Ovary (tissue), 9 donors: ENCODE results near the gene ADAMTS2. TPM values are rescaled to one million over a fixed set of nuclear protein-coding genes. Genes with fewer than 3 reads are reported as not detected.

Experiments used
- DNase-seq, 5 donors: peaks; one replicate each; pipeline ENCODE4 v3.0.0-alpha.2; 2019 to 2020
- H3K27ac ChIP-seq, 2 donors: fragments of 200-600 bp; one replicate each; pipeline versions ENCODE4 v1.5.1 to v1.8.0; 2019 to 2022
- H3K27me3 ChIP-seq: fragments of 200-600 bp; one replicate; pipeline ENCODE4 v1.8.0; 2022
- H3K36me3 ChIP-seq: fragments of 200-600 bp; sonication (generic); one replicate; pipeline ENCODE4 v1.5.1; 2019
- H3K4me1 ChIP-seq: one replicate; pipeline ENCODE4 v1.8.1; 2013; ENCODE audit warnings: mild to moderate bottlenecking, moderate library complexity; ENCODE audit not compliant: insufficient read depth
- H3K4me3 ChIP-seq: fragments of 200-600 bp; sonication (generic); one replicate; pipeline ENCODE4 v1.5.1; 2017
- H3K9me3 ChIP-seq, 2 donors: fragments of 200-600 bp in 1 of 2; sonication (generic) in 1 of 2; one replicate each; pipeline versions ENCODE4 v1.5.1 to v1.8.1; 2013 to 2019; ENCODE audit warnings: mild to moderate bottlenecking in 1 of 2, moderate library complexity in 1 of 2
- CTCF ChIP-seq, 3 donors: fragments of 450-650 bp in 2 of 3; fragments of 200-600 bp in 1 of 3; IDR thresholded peaks; one replicate each; pipeline versions ENCODE4 v1.5.1 to v1.8.0; 2016 to 2022; ENCODE audit warnings: antibody characterized with exemption in 3 of 3, mild to moderate bottlenecking in 1 of 3
- EP300 ChIP-seq: sonication (generic); formaldehyde crosslinking; IDR thresholded peaks from one replicate; pipeline ENCODE4 v1.6.1; 2017; ENCODE audit warnings: antibody characterized with exemption
- POLR2A ChIP-seq: fragments of 450-650 bp; IDR thresholded peaks from one replicate; pipeline ENCODE4 v1.6.1; 2017; ENCODE audit warnings: antibody characterized with exemption, mild to moderate bottlenecking, moderate library complexity
- WGBS, 3 donors: extraction: QIAGEN DNeasy Blood & Tissue Kit in 1 of 3; methylation state at CpG; one replicate each; pipeline versions ENCODE4 v1.1.5 to v1.1.7; 2013 to 2017; 5-methylcytosine and 5-hydroxymethylcytosine counted together
- intact Hi-C, 4 donors: fragments of 100-400 bp; cut with DNase I; formaldehyde crosslinking; loops; one replicate each; pipeline versions ENCODE4 v1.11.0 to v1.15.1; 2022 to 2023
- polyA plus RNA-seq, 2 donors: library from polyadenylated mRNA; stranded (reverse); fragments of 200-250 nt in 1 of 2; fragments of 350-450 nt in 1 of 2; fragmentation: Illumina TruSeq in 1 of 2; extraction: RNeasy Lipid Tissue Mini Kit (QIAGEN cat#74804) in 1 of 2; gene quantifications; one replicate each; pipeline ENCODE4 v1.2.3, GENCODE V29; 2013 to 2014
- total RNA-seq, 7 donors: library from RNA; depleted of rRNA in 2 of 7; stranded (reverse); fragments of >200 nt in 2 of 7; fragmentation: NEBNext Ultra II Directional in 3 of 7; extraction: Animal tissue kit (Norgen Biotek cat#: 25700) in 3 of 7; gene quantifications; one replicate each; pipeline versions ENCODE4 v1.1.0 to v1.2.4, GENCODE V29; 2016 to 2023
- donor health status: DM: no; HTN: no; CAD: no; lungs with moderate emphysema.
- donor health status: DM: no; HTN: no; CAD: no.
- donor health status: Bipolar disorder and iron deficiency.
- donor health status: DM: yes; HTN: yes; CAD: no.
- donor health status: DM: no; HTN: no; CAD: no.
- donor health status: DM: yes; HTN: yes; CAD: no.

The ADAMTS2 gene
- total and polyA plus RNA-seq, 9 donors: 7.9 to 31.8 (median 11.5) TPM

GRCh38 chr5:179316982-179317381 lies 28.3 kb downstream of the ADAMTS2 start:
- Histone ChIP-seq H3K4me3 (no peak overlapping the region), H3K36me3 (no peaks in the 10 kb centered on the region), H3K4me1 (peaks cover 4% of the 10 kb centered on the region), H3K9me3 (no peaks in the 10 kb centered on the region), H3K27me3 (no peaks in the 10 kb centered on the region), H3K27ac (no peak overlapping the region)
- TF ChIP-seq EP300 (no peak), POLR2A (no peak), CTCF (IDR thresholded peaks at IDR 0.05) (no peak)
- WGBS, 3 donors: 76 to 79% (median 78%) methylated on average over 6 of the region's 6 CpGs
- DNase-seq: peak in 1 of 5 donors; percentile 22
- intact Hi-C loops: no loop called here

GRCh38 chr5:179316111-179316551 lies 29.1 kb downstream of the ADAMTS2 start:
- peak in 2 of 5 donors; percentile 19 to 29 for DNase-seq
- Histone ChIP-seq H3K9me3 (no peaks in the 10 kb centered on the region), H3K27ac (no peak overlapping the region), H3K4me1 (peaks cover 4% of the 10 kb centered on the region), H3K27me3 (no peaks in the 10 kb centered on the region), H3K36me3 (no peaks in the 10 kb centered on the region), H3K4me3 (no peak overlapping the region)
- WGBS, 3 donors: 69 to 85% (median 81%) methylated on average over 7 of the region's 7 CpGs
- no peak for TF ChIP-seq EP300
- intact Hi-C loops: no loop called here

GRCh38 chr5:179315356-179315890 lies 29.8 kb downstream of the ADAMTS2 start:
- Histone ChIP-seq H3K36me3 (no peaks in the 10 kb centered on the region), H3K27ac (peak overlapping the region; percentile 26 to 77), H3K4me3 (no peak overlapping the region), H3K4me1 (peaks cover 4% of the 10 kb centered on the region), H3K9me3 (no peaks in the 10 kb centered on the region), H3K27me3 (no peaks in the 10 kb centered on the region)
- intact Hi-C loops: no loop called here
- TF ChIP-seq EP300 (no peak), CTCF (IDR thresholded peaks at IDR 0.05) (no peak), POLR2A (no peak)
- peak in 2 of 5 donors; percentile 20 to 36 for DNase-seq
- 82 to 88% (median 88%) methylated on average over 15 to 16 of the region's 16 CpGs for WGBS, 3 donors

DNA sequence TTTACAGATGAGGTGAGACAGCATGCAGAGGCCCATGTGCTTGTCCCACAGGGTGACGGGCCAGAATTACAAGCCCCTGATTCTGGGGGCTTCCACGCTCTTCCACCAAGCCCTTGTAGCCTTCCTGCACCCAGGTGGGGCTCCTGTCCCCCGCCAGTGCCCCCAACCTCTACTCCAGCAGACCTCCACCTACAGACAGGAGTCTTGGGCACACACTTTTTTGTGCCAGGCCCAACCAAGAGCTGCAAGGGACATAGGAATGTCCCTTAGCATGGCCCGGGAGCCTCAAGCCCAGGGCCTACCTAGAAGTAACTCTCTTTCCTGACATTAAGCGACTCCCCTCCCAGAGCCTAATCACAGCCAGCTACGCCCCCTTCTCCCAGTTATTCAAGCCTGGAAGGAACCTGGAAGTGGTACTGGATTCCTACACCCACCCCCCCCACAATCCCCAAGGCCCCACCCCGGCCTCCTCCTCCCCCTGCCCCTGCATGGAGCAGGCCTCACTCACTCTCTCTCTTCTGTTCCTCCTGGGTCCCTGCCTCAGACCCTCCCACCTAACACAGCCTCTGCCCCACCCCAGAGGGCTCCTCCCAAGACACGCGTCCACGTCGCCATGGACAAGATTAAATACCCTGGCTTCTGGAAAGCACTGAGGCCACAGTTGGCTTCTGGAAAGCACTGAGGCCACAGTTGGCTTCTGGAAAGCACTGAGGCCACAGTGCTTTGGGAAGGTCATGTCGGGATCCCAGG lies 30.5 kb downstream of the ADAMTS2 start:
- TF ChIP-seq CTCF (IDR thresholded peaks at IDR 0.05) (no peak), POLR2A (no peak), EP300 (no peak)
- Histone ChIP-seq H3K4me3 (no peak overlapping the region), H3K9me3 (no peaks in the 10 kb centered on the region), H3K27me3 (no peaks in the 10 kb centered on the region), H3K36me3 (no peaks in the 10 kb centered on the region), H3K27ac (peak overlapping the region; percentile 26 to 77), H3K4me1 (peaks cover 4% of the 10 kb centered on the region)
- 43 to 51% (median 45%) methylated on average over 12 of the region's 12 CpGs for WGBS, 3 donors
- peak in 3 of 5 donors; percentile 35 to 49 (median 36) for DNase-seq
- intact Hi-C loops: no loop called here
